HG02588 (cell line): Measurements from ENCODE around the gene SLFN12L.

Source experiments
- ATAC-seq: cut with Tn5 transposase; IDR thresholded peaks from one replicate; pipeline ENCODE4 v1.9.1; 2021; ENCODE audit warnings: mild to moderate bottlenecking, moderate library complexity; ENCODE audit not compliant: unreplicated experiment

Gene SLFN12L

GRCh38 chr17:35433075-35433894 lies 104.2 kb downstream of the SLFN12L start:
- ATAC-seq: no peak

DNA sequence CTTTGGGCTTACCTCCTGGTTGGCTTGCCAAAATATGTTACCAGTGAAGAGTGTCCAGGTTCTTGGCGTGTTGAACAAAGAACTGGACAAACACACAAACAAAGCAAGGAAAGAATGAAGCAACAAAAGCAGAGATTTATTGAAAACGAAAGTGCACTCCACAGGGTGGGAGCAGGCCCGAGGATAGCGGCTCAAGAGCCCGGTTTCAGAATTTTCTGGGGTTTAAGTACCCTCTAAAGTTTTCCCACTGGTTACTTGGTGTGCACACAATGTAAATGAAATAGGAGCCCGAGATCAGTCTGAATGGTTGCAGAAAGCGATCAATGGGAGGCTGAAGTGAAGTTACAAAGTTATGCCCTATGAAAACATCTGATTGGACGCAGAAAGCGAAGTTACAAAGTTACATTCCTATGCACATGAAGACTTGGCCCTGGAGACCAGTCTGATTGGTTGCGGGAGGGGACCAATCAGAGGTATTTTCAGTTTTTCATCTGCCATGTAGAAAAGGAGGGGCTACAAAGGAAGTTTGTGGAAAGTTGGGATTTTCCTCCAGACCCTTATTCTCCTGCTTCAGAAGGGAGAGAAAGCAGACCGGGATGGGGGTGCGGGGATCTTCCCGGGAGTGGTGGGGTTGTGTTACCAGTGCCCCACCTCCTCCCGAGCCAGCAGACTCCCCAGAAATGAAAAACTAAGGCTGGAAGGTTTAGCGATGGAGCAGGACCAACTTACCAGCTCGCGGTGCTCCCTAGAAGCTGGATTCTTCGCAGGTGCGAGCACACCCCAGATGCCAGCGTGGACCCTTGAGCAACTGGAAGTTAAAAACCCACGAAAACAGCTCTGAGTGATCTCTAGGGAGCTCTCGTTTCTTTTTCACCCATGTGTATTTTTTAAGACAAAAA lies 105.1 kb downstream of the SLFN12L start, which contains the start of gene SLFN12:
SLFN12 (minus strand) TSS at position 325 of the 899 bp plus-strand sequence. CDS start 9,472 bp downstream, outside the sequence.
- peak; percentile 82 for ATAC-seq

- ATAC-seq: no peak
Measured at GRCh38 chr17:35429702-35430101, 107.8 kb downstream of the SLFN12L start.

DNA sequence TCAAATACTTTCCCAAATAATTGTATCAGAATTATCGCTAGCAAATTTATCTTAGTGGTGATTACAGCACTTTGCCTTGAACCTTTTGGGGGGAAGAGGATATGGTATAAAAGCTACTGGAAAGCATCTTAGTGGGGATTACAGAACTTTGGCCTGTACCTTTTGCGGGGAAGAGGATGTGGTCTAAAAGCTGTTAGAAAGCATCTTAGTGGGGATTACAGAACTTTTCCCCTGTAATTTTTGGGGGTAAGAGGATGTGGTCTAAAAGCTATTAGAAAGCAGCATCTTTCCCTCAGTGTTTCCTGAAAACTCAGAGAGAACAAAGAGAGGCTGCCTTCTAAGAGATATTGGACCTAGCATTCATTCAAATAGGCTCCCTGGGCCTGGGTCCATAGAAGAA lies 109.2 kb downstream of the SLFN12L start:
- no peak for ATAC-seq

DNA sequence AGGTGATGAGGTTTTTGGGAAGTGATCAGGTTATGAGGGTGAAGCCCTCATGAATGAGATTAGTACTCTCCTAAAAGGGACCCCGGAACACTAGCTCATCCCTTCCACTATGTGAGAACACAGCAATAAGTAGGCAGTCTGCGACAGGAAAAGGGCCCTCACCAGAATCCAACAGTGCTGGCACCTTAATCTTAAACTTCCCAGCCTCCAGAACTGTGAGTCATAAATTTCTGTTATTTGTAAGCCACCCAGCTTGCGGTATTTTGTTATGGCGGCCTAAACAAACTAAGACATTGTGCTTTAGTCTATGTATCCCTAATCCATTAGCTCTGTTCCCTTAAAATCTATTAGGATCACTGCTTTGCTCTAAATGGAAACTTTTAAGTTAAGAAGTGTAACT lies 113.7 kb downstream of the SLFN12L start:
- no peak for ATAC-seq
